Measurements from ENCODE around the gene UBE2Q1.

The UBE2Q1 gene
- 73.4 to 134 reads per million in 2 donors for total RNA-seq

GRCh38 chr1:154557939-154558719, at the start of gene UBE2Q1:
TSS of gene UBE2Q1 (minus strand) at chr1:154558662. CDS start at chr1:154558553, 109 bp downstream.
- DNase-seq: peak; percentile 12

GRCh38 chr1:154607609-154608396, 49.3 kb upstream of the UBE2Q1 start, which contains the start of gene ADAR:
TSS of gene ADAR (minus strand) at chr1:154608186. CDS start at chr1:154608006, 180 bp downstream.
- peak; percentile 76 for DNase-seq

- peak; percentile 8 for DNase-seq
These were observed 48.7 kb upstream of the UBE2Q1 start for GRCh38 chr1:154607106-154607608.

GRCh38 chr1:154605534-154605933, 47.1 kb upstream of the UBE2Q1 start:
- DNase-seq: no peak

- no peak for DNase-seq
These were observed 44.9 kb upstream of the UBE2Q1 start for GRCh38 chr1:154603317-154603716.

GRCh38 chr1:154599658-154600057, 41.2 kb upstream of the UBE2Q1 start:
- DNase-seq: no peak

- DNase-seq: no peak
These were observed 40.6 kb upstream of the UBE2Q1 start for GRCh38 chr1:154598871-154599635.

GRCh38 chr1:154595621-154596020, 37.2 kb upstream of the UBE2Q1 start:
- DNase-seq: no peak

GRCh38 chr1:154594811-154595210, 36.3 kb upstream of the UBE2Q1 start:
- DNase-seq: no peak

GRCh38 chr1:154593390-154593789, 34.9 kb upstream of the UBE2Q1 start:
- DNase-seq: no peak

GRCh38 chr1:154591206-154591605, 32.7 kb upstream of the UBE2Q1 start:
- no peak for DNase-seq

- no peak for DNase-seq
These were observed 32.3 kb upstream of the UBE2Q1 start for GRCh38 chr1:154590756-154591155.

- DNase-seq: no peak
These were observed 31.3 kb upstream of the UBE2Q1 start for GRCh38 chr1:154589780-154590179.

GRCh38 chr1:154586641-154587040, 28.2 kb upstream of the UBE2Q1 start:
- no peak for DNase-seq

GRCh38 chr1:154586231-154586630, 27.8 kb upstream of the UBE2Q1 start:
- no peak for DNase-seq

- no peak for DNase-seq
These were observed 26.0 kb upstream of the UBE2Q1 start for GRCh38 chr1:154584267-154584994.

- DNase-seq: no peak
These were observed 25.3 kb upstream of the UBE2Q1 start for GRCh38 chr1:154583773-154584172.

GRCh38 chr1:154582885-154583284, 24.4 kb upstream of the UBE2Q1 start:
- no peak for DNase-seq

- DNase-seq: no peak
These were observed 23.3 kb upstream of the UBE2Q1 start for GRCh38 chr1:154581766-154582165.

GRCh38 chr1:154579374-154579773, 20.9 kb upstream of the UBE2Q1 start:
- no peak for DNase-seq

GRCh38 chr1:154578058-154578418, 19.6 kb upstream of the UBE2Q1 start:
- no peak for DNase-seq
